Stimulated activated CD8-positive, alpha-beta memory T cell treated with anti-CD3 and anti-CD28 coated beads, Interleukin-7, amount 100 ng/mL, for 4 hours (primary cell): Measurements from ENCODE around the gene APBA1.

Source experiments
- DNase-seq, 2 donors: peaks; one replicate each; pipeline ENCODE4 v3.0.0-alpha.2; 2020; ENCODE audit warnings: low read depth in 2 of 2

The APBA1 gene

GRCh38 chr9:69397384-69398214 lies 274.6 kb downstream of the APBA1 start:
- DNase-seq, result no peak

- DNase-seq, result no peak
Observed at GRCh38 chr9:69396759-69397158, 275.4 kb downstream of the APBA1 start.

GRCh38 chr9:69395718-69396117 lies 276.5 kb downstream of the APBA1 start:
- no peak for DNase-seq

- no peak for DNase-seq
Observed at GRCh38 chr9:69393425-69393824, 278.7 kb downstream of the APBA1 start.

- DNase-seq, result no peak
Observed at GRCh38 chr9:69392826-69393225, 279.3 kb downstream of the APBA1 start.

- no peak for DNase-seq
Observed at GRCh38 chr9:69391946-69392345, 280.2 kb downstream of the APBA1 start.

- no peak for DNase-seq
Observed at GRCh38 chr9:69391487-69391886, 280.7 kb downstream of the APBA1 start.

GRCh38 chr9:69389437-69389995 lies 282.7 kb downstream of the APBA1 start:
- no peak for DNase-seq

- no peak for DNase-seq
Observed at GRCh38 chr9:69388596-69388995, 283.6 kb downstream of the APBA1 start.

- no peak for DNase-seq
Observed at GRCh38 chr9:69386651-69387050, 285.5 kb downstream of the APBA1 start.

- DNase-seq, result no peak
Observed at GRCh38 chr9:69385581-69386033, 286.6 kb downstream of the APBA1 start.

- no peak for DNase-seq
Observed at GRCh38 chr9:69382135-69382534, 290.0 kb downstream of the APBA1 start.

GRCh38 chr9:69380811-69381210 lies 291.4 kb downstream of the APBA1 start:
- DNase-seq, result no peak

- no peak for DNase-seq
Observed at GRCh38 chr9:69380301-69380700, 291.9 kb downstream of the APBA1 start.

GRCh38 chr9:69379270-69379982 lies 292.7 kb downstream of the APBA1 start:
- no peak for DNase-seq

GRCh38 chr9:69377981-69378380 lies 294.2 kb downstream of the APBA1 start:
- DNase-seq, result no peak
